Activated CD4-positive, alpha-beta T cell treated with anti-CD3 and anti-CD28 coated beads, Interleukin-2, amount 10 ng/mL, durations not matched to agents 24 days and 14 days (primary cell): Measurements from ENCODE around the gene CMPK1. TPM values are rescaled to one million over a fixed set of nuclear protein-coding genes. Genes with fewer than 3 reads are reported as not detected.

Experiments
- DNase-seq: peaks from one replicate; pipeline ENCODE4 v3.0.0; 2022
- H3K27ac Mint-ChIP-seq: one replicate; pipeline ENCODE4 v1.8.0; 2022; ENCODE audit warnings: mild to moderate bottlenecking, mixed read lengths
- H3K27me3 Mint-ChIP-seq: one replicate; pipeline ENCODE4 v1.8.0; 2022; ENCODE audit warnings: mixed read lengths
- H3K36me3 Mint-ChIP-seq: one replicate; pipeline ENCODE4 v1.8.0; 2022; ENCODE audit warnings: low read depth, mild to moderate bottlenecking, mixed read lengths
- H3K4me1 Mint-ChIP-seq: one replicate; pipeline ENCODE4 v1.8.0; 2021; ENCODE audit warnings: mixed read lengths
- H3K4me3 Mint-ChIP-seq: one replicate; pipeline ENCODE4 v1.8.0; 2022; ENCODE audit warnings: mild to moderate bottlenecking, moderate library complexity, mixed read lengths
- H3K9me3 Mint-ChIP-seq: one replicate; pipeline ENCODE4 v1.8.0; 2021; ENCODE audit warnings: mixed read lengths
- intact Hi-C: fragments of 100-400 bp; cut with micrococcal nuclease; formaldehyde crosslinking; loops from one replicate; pipeline ENCODE4 v1.15.1; 2023
- total RNA-seq: library from RNA; stranded (reverse); gene quantifications from 2 replicates; pipeline ENCODE4 v1.2.3, GENCODE V29; 2022

The CMPK1 gene
- total RNA-seq, 1 donor from 2014 or later: 104 TPM

DNA sequence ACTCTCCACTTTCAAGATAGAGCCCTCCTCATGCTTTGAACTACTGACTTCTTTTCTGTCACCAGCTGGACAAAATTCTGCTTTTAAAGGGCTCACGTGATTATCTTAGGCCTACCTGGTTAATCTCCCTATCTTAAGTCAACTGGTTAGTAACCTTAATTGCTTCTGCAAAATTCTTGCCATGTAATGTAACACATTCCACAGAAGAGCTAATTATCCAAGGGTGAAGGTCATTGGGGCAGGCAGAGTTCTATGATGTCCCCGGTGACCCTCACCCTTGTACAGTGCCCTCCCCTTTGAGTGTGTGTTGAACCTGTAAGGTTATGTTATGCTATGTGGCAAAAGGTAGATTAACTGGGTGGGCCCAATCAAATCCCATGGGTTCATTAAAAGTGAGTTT is 57.3 kb downstream of the CMPK1 start:
- Mint-ChIP-seq H3K36me3 (no peaks in the 10 kb centered on the region), H3K27me3 (peaks cover 20% of the 10 kb centered on the region), H3K4me1 (no peaks in the 10 kb centered on the region), H3K4me3 (no peak overlapping the region), H3K9me3 (no peaks in the 10 kb centered on the region), H3K27ac (no peak overlapping the region)
- intact Hi-C loops: no loop called here
- no peak for DNase-seq

DNA sequence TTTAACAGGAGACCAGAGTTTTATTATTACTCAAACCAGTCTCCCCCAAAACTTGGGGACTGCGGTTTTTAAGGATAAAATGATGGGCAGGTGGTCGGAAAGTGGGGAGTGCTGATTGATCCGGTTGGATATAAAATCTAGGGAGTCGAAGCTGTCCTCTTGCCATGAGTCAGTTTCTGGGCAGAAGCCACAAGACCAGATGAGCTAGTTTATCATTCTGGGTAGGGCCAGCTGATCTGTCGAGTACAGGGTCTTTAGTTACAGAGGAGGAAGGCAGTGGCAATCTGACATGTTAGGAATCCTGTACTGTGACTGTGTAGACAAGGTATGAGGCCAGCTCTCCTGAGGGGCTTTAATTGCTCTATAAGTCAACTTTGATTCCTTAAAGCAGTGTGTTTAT is 59.6 kb downstream of the CMPK1 start:
- H3K27ac Mint-ChIP-seq: no peak overlapping the region
- H3K4me1 Mint-ChIP-seq: no peaks in the 10 kb centered on the region
- H3K4me3 Mint-ChIP-seq: no peak overlapping the region
- no peaks in the 10 kb centered on the region for H3K36me3 Mint-ChIP-seq
- H3K27me3 Mint-ChIP-seq: peaks cover 24% of the 10 kb centered on the region
- no peaks in the 10 kb centered on the region for H3K9me3 Mint-ChIP-seq
- no peak for DNase-seq
- intact Hi-C loops: no loop called here

DNA sequence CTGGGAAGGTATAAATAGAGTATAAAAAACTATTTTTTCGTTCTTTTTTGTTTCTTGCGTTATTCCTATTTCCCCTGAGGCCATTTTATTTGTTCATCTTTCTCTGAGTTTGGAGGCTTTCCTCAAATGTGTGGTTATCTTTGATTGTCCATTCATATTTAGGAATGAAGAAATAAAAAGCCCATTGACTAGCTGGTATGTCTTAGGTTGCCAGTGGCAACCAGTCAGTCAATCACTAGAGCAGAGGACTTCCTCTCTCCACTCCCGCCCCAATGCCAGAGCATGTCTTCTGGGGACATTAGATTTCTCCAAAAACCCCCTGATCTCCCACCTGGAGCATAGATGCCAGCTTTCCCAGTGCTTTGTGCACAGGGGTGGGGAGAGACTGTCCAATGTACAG is 61.8 kb downstream of the CMPK1 start:
- no peak overlapping the region for H3K27ac Mint-ChIP-seq
- H3K4me1 Mint-ChIP-seq: no peaks in the 10 kb centered on the region
- H3K9me3 Mint-ChIP-seq: no peaks in the 10 kb centered on the region
- intact Hi-C loops: no loop called here
- DNase-seq: no peak
- H3K4me3 Mint-ChIP-seq: no peak overlapping the region
- peaks cover 22% of the 10 kb centered on the region for H3K27me3 Mint-ChIP-seq
- H3K36me3 Mint-ChIP-seq: no peaks in the 10 kb centered on the region

DNA sequence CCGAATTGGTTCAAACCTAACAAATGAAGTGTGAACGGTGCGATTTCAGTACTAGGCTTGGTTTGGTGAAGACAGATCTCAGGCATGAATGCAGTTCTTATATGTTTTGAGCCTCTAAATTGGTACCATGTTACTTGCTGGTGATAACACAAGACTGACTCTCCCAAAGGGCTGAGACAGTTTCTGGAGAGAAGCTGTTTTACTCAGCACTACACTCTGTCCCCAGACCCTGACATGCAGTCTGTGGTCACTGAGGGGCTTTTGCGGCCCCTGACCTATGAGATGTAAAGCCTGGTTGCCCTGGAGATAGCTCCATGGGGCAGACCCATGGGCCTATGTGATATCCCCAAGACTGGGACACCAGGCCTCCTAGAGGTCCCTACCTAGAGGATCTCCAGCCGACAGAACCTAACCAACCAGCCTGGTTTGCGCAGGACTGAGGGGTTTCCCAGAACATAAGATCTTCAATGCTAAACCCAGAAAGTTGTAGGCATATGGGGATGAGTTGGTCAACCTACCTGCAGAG is 63.1 kb downstream of the CMPK1 start:
- no peak overlapping the region for H3K27ac Mint-ChIP-seq
- no peaks in the 10 kb centered on the region for H3K4me1 Mint-ChIP-seq
- no peaks in the 10 kb centered on the region for H3K36me3 Mint-ChIP-seq
- intact Hi-C loops: no loop called here
- no peaks in the 10 kb centered on the region for H3K9me3 Mint-ChIP-seq
- no peak overlapping the region for H3K4me3 Mint-ChIP-seq
- H3K27me3 Mint-ChIP-seq: peaks cover 31% of the 10 kb centered on the region
- no peak for DNase-seq

DNA sequence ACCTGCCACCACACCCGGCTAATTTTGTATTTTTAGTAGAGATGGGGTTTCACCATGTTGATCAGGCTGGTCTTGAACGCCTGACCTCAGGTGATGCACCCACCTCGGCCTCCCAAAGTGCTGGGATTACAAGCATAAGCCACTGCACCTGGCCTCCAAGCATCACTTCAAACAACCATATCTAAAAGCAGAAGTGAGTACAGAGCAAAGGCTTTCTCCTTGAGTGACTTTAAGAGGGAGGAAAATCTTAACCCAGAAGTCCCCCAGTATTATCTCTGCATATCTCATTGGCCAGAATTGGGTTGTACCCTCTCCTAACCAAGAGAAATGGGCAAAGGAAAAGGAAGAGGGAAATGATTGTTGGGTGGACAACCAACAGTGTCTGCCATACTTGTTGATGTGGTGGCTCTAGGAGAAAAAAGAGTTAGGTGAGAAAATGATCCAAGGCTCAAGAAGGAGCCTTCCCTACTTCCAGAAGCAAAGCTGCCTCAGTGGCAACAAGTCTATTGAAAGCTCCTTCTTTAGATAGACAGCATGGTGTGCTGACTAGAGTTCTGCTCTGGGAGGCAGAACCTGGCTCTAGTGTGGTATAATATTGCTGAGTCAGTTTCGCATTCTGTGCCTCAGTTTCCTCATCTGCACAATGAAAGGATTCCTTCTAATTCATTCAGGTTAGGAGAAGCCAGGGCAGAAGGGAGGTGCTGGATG is 65.7 kb downstream of the CMPK1 start:
- DNase-seq: no peak
- peaks cover 30% of the 10 kb centered on the region for H3K27me3 Mint-ChIP-seq
- H3K27ac Mint-ChIP-seq: no peak overlapping the region
- no peaks in the 10 kb centered on the region for H3K36me3 Mint-ChIP-seq
- no peaks in the 10 kb centered on the region for H3K9me3 Mint-ChIP-seq
- intact Hi-C loops: no loop called here
- no peaks in the 10 kb centered on the region for H3K4me1 Mint-ChIP-seq
- H3K4me3 Mint-ChIP-seq: no peak overlapping the region

DNA sequence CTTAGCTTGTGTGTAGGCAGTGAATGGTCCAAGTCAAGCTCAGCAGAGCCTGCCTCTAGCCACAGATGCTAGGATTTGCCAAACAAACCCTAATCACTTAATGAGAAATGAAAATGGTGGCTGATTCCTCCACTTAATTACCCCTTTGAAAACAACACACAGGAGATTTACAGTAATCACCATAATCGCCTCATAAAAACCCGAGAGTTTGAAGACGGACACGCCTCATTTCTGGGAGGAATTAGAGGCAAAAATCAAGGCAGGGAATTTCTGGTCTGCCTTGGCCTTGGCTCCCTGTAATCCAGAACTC is 66.2 kb downstream of the CMPK1 start:
- H3K4me1 Mint-ChIP-seq: no peaks in the 10 kb centered on the region
- no peak for DNase-seq
- H3K27ac Mint-ChIP-seq: no peak overlapping the region
- no peaks in the 10 kb centered on the region for H3K36me3 Mint-ChIP-seq
- H3K9me3 Mint-ChIP-seq: no peaks in the 10 kb centered on the region
- H3K27me3 Mint-ChIP-seq: peaks cover 27% of the 10 kb centered on the region
- H3K4me3 Mint-ChIP-seq: no peak overlapping the region
- intact Hi-C loops: no loop called here

DNA sequence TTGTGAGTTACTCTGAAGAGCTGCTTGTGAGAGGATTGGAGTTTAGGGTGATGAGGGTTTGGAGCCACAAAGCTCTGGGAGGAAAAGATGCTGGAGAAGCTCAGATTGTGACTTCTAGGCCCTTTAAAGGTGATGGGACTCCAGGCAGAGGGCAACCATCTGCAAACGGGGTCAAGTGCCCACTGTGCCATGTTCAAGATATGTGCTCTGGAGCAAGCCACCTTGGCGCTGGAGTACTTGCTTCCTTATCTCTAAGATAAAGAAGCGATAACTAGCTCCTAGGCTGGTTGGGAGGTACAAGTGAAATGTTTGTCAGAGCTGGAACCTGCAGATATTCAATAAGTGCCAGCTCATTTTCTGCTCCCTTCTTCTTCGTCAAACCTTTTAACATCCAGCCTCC is 68.2 kb downstream of the CMPK1 start:
- Mint-ChIP-seq H3K27me3 (peaks cover 29% of the 10 kb centered on the region), H3K36me3 (no peaks in the 10 kb centered on the region), H3K9me3 (no peaks in the 10 kb centered on the region), H3K4me3 (no peak overlapping the region), H3K27ac (no peak overlapping the region), H3K4me1 (no peaks in the 10 kb centered on the region)
- intact Hi-C loops: no loop called here
- no peak for DNase-seq

DNA sequence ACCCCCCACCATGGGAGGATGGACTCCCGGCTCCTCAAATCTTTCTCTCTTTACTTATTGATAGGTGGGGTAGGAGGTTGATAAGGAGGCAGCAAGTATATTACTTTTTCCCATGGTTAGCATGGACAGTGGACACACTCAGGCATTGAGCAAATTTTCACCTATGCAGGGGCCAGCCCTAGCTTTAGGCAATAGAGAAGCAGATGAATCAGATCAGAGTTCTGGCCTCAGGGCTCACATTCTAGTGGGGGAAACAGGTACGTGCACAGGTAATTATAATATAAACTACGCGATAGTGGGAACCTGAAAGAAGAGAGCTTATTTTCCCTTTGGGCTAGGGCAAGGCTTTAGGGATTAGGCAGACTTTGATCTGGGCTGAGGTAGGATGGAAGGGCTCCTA is 69.0 kb downstream of the CMPK1 start:
- no peak for DNase-seq
- intact Hi-C loops: no loop called here
- Mint-ChIP-seq H3K9me3 (no peaks in the 10 kb centered on the region), H3K27me3 (peaks cover 25% of the 10 kb centered on the region), H3K4me3 (no peak overlapping the region), H3K4me1 (no peaks in the 10 kb centered on the region), H3K27ac (no peak overlapping the region), H3K36me3 (no peaks in the 10 kb centered on the region)

DNA sequence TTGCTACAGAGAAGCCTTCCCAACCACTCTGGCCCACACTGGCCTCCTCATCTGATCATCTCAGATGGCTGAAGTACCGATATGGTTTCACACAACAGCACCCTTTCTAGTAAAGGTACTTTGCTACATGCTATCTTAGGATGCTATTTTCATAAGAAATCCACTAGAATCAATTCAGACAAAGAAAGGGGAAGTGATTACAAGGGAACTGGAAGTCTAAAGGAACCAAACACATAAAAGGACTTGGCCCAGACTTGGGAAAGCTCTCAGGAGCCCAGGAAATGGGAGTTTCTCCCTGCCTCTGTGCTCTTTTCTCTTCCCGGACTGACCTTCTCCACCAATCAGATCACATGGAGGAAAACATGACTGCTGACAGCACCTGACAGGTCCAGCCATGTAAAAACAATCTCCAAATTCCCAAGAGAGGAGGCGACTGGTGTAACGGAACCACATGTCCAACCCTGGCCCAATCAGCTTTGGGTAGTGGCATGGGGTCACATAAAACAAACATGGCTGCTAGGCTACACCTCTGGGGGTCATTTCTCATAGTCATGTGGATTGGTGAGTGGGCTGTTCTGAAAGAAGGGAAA is 69.8 kb downstream of the CMPK1 start:
- H3K9me3 Mint-ChIP-seq: no peaks in the 10 kb centered on the region
- peaks cover 28% of the 10 kb centered on the region for H3K27me3 Mint-ChIP-seq
- H3K36me3 Mint-ChIP-seq: no peaks in the 10 kb centered on the region
- no peak for DNase-seq
- no peak overlapping the region for H3K4me3 Mint-ChIP-seq
- no peak overlapping the region for H3K27ac Mint-ChIP-seq
- intact Hi-C loops: no loop called here
- H3K4me1 Mint-ChIP-seq: no peaks in the 10 kb centered on the region

DNA sequence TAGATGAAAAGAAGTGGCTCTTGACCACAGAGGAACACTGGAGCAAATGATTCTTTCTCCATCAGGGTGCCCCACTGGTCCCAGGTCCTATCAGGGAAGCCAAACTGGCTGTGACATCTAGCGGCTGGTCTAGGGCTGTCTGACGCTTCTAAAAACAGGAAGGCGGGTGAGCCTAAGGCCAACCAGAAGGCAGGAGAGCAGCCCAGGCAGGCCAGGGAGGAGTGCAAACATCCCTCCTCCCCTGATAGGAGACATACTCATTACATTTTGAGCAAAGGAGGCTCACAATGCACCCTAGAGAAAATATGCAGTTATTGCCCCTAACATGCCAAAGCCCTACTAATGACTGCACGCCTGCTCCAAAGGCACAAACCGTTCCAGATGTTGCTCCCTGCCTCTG is 72.1 kb downstream of the CMPK1 start:
- H3K4me3 Mint-ChIP-seq: no peak overlapping the region
- no peaks in the 10 kb centered on the region for H3K9me3 Mint-ChIP-seq
- peaks cover 38% of the 10 kb centered on the region for H3K27me3 Mint-ChIP-seq
- H3K4me1 Mint-ChIP-seq: no peaks in the 10 kb centered on the region
- DNase-seq: no peak
- intact Hi-C loops: no loop called here
- no peak overlapping the region for H3K27ac Mint-ChIP-seq
- no peaks in the 10 kb centered on the region for H3K36me3 Mint-ChIP-seq

DNA sequence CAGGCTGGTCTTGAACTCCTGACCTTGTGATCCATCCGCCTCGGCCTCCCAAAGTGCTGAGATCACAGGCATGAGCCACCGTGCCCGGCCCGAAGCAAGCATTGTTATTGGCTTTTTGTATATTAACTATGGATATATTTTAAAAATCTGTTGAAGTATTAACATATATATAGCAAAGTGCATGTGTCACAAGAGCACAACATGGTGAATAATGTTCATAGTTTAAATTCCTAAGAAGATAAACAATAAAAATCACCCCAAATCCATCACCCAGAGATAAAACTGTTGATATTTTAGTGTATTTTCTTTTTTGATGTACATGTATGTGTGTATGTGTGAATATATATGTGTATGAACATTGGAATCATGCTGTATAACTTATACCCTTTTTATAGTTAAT is 73.4 kb downstream of the CMPK1 start:
- intact Hi-C loops: no loop called here
- no peaks in the 10 kb centered on the region for H3K36me3 Mint-ChIP-seq
- H3K27ac Mint-ChIP-seq: no peak overlapping the region
- peaks cover 31% of the 10 kb centered on the region for H3K27me3 Mint-ChIP-seq
- H3K4me1 Mint-ChIP-seq: no peaks in the 10 kb centered on the region
- H3K9me3 Mint-ChIP-seq: no peaks in the 10 kb centered on the region
- no peak for DNase-seq
- no peak overlapping the region for H3K4me3 Mint-ChIP-seq

DNA sequence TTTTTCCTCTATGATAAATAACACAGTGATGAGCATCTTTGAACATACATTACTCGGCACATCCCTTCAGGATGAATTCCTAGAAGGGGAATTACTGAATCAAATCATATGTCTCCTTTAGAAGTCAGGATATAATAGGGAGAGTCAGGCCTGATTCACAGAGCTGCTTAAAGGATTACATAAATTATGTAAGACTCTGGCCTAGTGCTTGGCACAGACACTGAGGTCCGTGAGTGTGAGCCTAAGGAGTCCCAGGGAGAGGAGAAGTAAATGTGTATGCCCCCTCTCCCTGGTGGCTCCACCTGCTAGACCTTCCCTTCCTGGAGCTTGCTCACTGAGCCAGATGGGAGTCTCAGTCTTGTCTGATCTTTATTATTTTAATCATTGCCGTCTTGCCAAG is 73.9 kb downstream of the CMPK1 start:
- Mint-ChIP-seq H3K27me3 (peaks cover 26% of the 10 kb centered on the region), H3K4me1 (no peaks in the 10 kb centered on the region), H3K36me3 (no peaks in the 10 kb centered on the region), H3K4me3 (no peak overlapping the region), H3K27ac (no peak overlapping the region), H3K9me3 (no peaks in the 10 kb centered on the region)
- intact Hi-C loops: no loop called here
- DNase-seq: no peak

DNA sequence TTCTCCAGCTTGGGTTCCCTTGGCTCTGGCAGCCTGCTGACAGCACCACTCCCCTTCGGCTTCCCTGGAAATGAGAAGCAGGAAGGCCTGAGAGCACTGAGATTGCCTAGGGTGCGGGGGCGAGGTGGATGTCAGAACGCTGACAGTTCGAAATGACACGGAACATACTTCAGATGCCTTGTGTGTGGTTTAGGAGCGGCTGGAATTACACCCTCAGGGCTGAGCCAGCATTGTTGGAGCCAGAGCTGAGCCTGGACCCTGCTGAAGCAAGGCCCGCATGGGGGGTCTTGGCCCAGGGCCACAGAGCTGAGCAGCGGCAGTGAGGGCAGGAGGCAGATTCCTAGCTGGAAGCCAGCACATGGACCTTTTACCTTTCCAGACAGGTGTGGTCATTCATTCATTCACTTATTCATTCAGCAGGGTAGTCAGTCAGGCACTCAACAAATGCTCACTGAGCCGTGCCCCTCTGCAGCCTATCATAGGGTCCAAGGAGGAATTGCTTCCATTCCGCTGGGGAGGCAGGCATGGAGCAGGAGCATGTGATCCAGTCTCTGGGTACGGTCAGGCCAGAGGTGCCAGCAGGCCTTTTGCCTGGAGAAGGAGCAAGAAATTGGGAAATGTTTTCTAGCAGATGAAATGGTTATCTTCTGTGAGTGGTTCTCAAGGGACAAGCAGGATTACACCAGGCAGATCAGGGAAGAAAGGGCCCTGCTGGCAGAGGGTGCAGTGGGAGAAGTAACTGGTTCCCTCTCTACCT is 75.9 kb downstream of the CMPK1 start:
- intact Hi-C loops: no loop called here
- H3K4me3 Mint-ChIP-seq: no peak overlapping the region
- H3K9me3 Mint-ChIP-seq: no peaks in the 10 kb centered on the region
- H3K4me1 Mint-ChIP-seq: no peaks in the 10 kb centered on the region
- H3K27me3 Mint-ChIP-seq: peaks cover 34% of the 10 kb centered on the region
- H3K27ac Mint-ChIP-seq: no peak overlapping the region
- no peaks in the 10 kb centered on the region for H3K36me3 Mint-ChIP-seq
- no peak for DNase-seq

DNA sequence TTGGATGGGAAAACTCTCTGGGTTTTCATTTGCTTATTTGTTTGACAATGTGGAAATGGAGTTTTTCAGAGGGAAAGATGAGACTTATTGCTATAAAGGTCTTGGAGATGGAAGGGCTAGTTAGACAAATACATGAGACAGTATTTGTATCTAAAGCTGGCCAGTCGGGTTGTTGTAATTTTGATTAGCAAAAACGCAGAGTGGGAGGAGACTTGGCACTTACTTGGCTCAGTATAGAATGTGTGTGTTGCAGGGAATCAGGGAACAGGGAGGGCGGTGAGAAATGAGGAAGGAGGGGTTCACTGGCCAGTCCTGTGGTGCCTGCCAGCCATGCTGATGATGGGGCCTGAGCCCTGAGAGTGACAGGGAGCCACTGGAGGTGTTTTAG is 76.5 kb downstream of the CMPK1 start:
- intact Hi-C loops: no loop called here
- Mint-ChIP-seq H3K9me3 (no peaks in the 10 kb centered on the region), H3K4me3 (no peak overlapping the region), H3K4me1 (no peaks in the 10 kb centered on the region), H3K36me3 (no peaks in the 10 kb centered on the region), H3K27ac (no peak overlapping the region), H3K27me3 (peaks cover 38% of the 10 kb centered on the region)
- DNase-seq: no peak
